Astrocyte (in vitro differentiated cells and primary cell): Measurements from ENCODE around the gene PRKD2. TPM values are rescaled to one million over a fixed set of nuclear protein-coding genes. Genes with fewer than 3 reads are reported as not detected.

Experiments
- DNase-seq: peaks from one replicate; pipeline ENCODE4 v3.0.0-alpha.2; 2010; ENCODE audit warnings: low read depth
- FAIRE-seq: peaks from 2 replicates; lab custom pipeline; 2011; peaks lifted over from hg19 to GRCh38; lab: Jason Lieb, UNC
- H2AFZ ChIP-seq: 2 replicates; pipeline ENCODE4 v1.6.0; 2012; ENCODE audit warnings: low read depth, low read length, inconsistent platforms
- H3K27ac ChIP-seq: 2 replicates; pipeline ENCODE4 v1.5.1; 2011; ENCODE audit warnings: low read depth, low read length, inconsistent platforms
- H3K27me3 ChIP-seq: 2 replicates; pipeline ENCODE4 v1.6.0; 2011; ENCODE audit warnings: low read length, inconsistent platforms; ENCODE audit not compliant: insufficient read depth
- H3K36me3 ChIP-seq: 2 replicates; pipeline ENCODE4 v1.5.1; 2011; ENCODE audit warnings: low read length, inconsistent platforms; ENCODE audit not compliant: insufficient read depth
- H3K4me1 ChIP-seq: 2 replicates; pipeline ENCODE4 v1.5.1; 2011; ENCODE audit warnings: low read length, inconsistent platforms; ENCODE audit not compliant: insufficient read depth
- H3K4me2 ChIP-seq: 2 replicates; pipeline ENCODE4 v1.6.0; 2012; ENCODE audit warnings: low read length, inconsistent platforms
- H3K4me3 ChIP-seq: 2 replicates; pipeline ENCODE4 v1.5.1; 2011; ENCODE audit warnings: low read depth, mild to moderate bottlenecking, low read length, inconsistent platforms; ENCODE audit not compliant: insufficient read depth
- H3K79me2 ChIP-seq: 2 replicates; pipeline ENCODE4 v1.6.0; 2012; ENCODE audit warnings: mild to moderate bottlenecking, low read length, inconsistent platforms; ENCODE audit not compliant: insufficient read depth
- H3K9ac ChIP-seq: 2 replicates; pipeline ENCODE4 v1.6.0; 2012; ENCODE audit warnings: mild to moderate bottlenecking, low read length, inconsistent platforms
- H3K9me3 ChIP-seq: 2 replicates; pipeline ENCODE4 v1.5.1; 2012; ENCODE audit warnings: low read depth, mild to moderate bottlenecking, low read length, inconsistent platforms; ENCODE audit not compliant: insufficient read depth
- H4K20me1 ChIP-seq: 2 replicates; pipeline ENCODE4 v1.6.0; 2012; ENCODE audit warnings: low read length, inconsistent platforms; ENCODE audit not compliant: insufficient read depth
- H3K27ac Mint-ChIP-seq: one replicate; pipeline ENCODE4 v1.8.0; 2021; ENCODE audit warnings: mild to moderate bottlenecking, mixed read lengths; ENCODE audit not compliant: unreplicated experiment
- H3K27me3 Mint-ChIP-seq: one replicate; pipeline ENCODE4 v1.8.0; 2021; ENCODE audit warnings: low read depth, mixed read lengths; ENCODE audit not compliant: unreplicated experiment
- H3K36me3 Mint-ChIP-seq: one replicate; pipeline ENCODE4 v1.8.0; 2021; ENCODE audit warnings: low read depth, mixed read lengths; ENCODE audit not compliant: unreplicated experiment
- H3K4me1 Mint-ChIP-seq: one replicate; pipeline ENCODE4 v1.8.0; 2021; ENCODE audit warnings: low read depth, mixed read lengths; ENCODE audit not compliant: unreplicated experiment
- H3K4me3 Mint-ChIP-seq: one replicate; pipeline ENCODE4 v1.8.0; 2021; ENCODE audit warnings: mild to moderate bottlenecking, moderate library complexity, mixed read lengths; ENCODE audit not compliant: unreplicated experiment
- H3K9me3 Mint-ChIP-seq: one replicate; pipeline ENCODE4 v1.8.0; 2021; ENCODE audit warnings: mild to moderate bottlenecking, mixed read lengths; ENCODE audit not compliant: unreplicated experiment
- EZH2 ChIP-seq: IDR thresholded peaks from 2 replicates; pipeline ENCODE4 v1.6.1; 2012; ENCODE audit warnings: mild to moderate bottlenecking, low read length, inconsistent platforms; ENCODE audit not compliant: insufficient read depth
- total RNA-seq: library from RNA; stranded (reverse); gene quantifications from 2 replicates; pipeline ENCODE4 v1.2.1, GENCODE V29; 2021
- TF ChIP-seq, protein P1 (sequence below): IDR thresholded peaks from 2 replicates; pipeline ENCODE4 v1.5.1; 2011; ENCODE audit warnings: low read depth, mild to moderate bottlenecking, inconsistent platforms, low read length, moderate library complexity; ENCODE audit not compliant: insufficient read depth

The PRKD2 gene
- total RNA-seq, 1 donor from 2014 or later, result 54.6 TPM

DNA sequence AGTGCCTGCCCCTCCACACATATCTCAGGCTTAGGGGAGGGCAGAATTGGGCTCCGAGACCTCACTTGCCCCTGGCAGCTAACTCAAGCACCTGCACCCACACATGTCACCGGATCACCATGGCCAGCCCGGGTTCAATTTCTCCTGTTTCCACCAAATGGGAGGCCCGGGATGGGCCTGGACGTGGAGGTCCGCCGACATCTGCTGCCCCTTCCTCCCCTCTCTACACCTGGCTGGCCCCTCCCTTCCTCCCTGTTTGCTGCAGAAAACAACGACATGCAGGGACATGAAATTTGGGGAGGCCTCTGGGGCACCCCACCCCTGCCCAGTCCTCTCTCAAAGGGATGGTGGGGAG, 1.3 kb downstream of the PRKD2 start:
- H3K27me3 ChIP-seq, result no peaks in the 10 kb centered on the region
- no peak overlapping the region for H2AFZ ChIP-seq
- DNase-seq, result no peak
- H3K4me1 ChIP-seq, result peaks cover 23% of the 10 kb centered on the region
- peaks cover 2% of the 10 kb centered on the region for H3K36me3 ChIP-seq
- Mint-ChIP-seq H3K9me3 (no peaks in the 10 kb centered on the region), H3K4me1 (peaks cover 7% of the 10 kb centered on the region), H3K4me3 (peak overlapping the region; percentile 91), H3K27me3 (no peaks in the 10 kb centered on the region), H3K27ac (peak overlapping the region; percentile 53), H3K36me3 (peaks cover 4% of the 10 kb centered on the region)
- H3K27ac ChIP-seq, result peak overlapping the region; percentile 72
- peaks cover 31% of the 10 kb centered on the region for H3K79me2 ChIP-seq
- H3K4me3 ChIP-seq, result peak overlapping the region; percentile 77
- peak overlapping the region; percentile 91 for H3K9ac ChIP-seq
- H3K4me2 ChIP-seq, result peak overlapping the region; percentile 100
- no peak for FAIRE-seq
- no peak for TF ChIP-seq EZH2
- TF ChIP-seq, protein P1, sequence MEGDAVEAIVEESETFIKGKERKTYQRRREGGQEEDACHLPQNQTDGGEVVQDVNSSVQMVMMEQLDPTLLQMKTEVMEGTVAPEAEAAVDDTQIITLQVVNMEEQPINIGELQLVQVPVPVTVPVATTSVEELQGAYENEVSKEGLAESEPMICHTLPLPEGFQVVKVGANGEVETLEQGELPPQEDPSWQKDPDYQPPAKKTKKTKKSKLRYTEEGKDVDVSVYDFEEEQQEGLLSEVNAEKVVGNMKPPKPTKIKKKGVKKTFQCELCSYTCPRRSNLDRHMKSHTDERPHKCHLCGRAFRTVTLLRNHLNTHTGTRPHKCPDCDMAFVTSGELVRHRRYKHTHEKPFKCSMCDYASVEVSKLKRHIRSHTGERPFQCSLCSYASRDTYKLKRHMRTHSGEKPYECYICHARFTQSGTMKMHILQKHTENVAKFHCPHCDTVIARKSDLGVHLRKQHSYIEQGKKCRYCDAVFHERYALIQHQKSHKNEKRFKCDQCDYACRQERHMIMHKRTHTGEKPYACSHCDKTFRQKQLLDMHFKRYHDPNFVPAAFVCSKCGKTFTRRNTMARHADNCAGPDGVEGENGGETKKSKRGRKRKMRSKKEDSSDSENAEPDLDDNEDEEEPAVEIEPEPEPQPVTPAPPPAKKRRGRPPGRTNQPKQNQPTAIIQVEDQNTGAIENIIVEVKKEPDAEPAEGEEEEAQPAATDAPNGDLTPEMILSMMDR, result no peak
- H3K9me3 ChIP-seq, result no peaks in the 10 kb centered on the region
- H4K20me1 ChIP-seq, result peaks cover 14% of the 10 kb centered on the region

DNA sequence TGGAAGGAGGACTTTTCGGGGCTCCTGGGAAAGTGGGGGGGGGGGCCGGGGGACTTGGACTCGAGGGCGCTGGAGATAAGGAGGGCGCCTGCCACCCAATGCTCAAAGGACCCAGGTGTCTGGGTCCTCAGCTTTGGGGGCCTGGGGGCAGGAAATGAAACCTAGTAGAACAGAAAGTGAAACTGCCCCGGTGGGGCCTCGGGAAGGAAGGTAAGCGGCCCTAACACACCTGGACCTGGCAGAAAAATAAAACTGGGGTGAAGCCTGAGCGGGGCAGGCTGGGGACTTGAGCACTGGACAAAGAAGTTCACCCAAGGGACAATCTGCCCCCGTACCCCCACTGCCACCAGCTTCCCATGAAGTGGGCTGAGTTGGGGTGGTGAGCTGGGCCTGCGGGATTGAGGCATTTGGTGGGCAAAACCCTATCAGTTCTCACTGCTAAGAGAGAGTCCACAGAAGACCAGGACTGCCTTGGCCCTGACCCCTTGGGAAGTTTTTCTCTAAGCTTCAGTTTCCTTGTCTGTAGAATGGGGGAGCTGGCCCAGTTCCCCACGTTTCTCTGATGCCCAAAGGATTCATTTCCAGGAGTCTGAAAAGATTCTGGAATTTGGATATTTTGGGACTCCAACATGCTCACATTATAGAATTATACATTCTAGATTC, 2.3 kb downstream of the PRKD2 start:
- H2AFZ ChIP-seq, result peak overlapping the region; percentile 50
- peak overlapping the region; percentile 91 for H3K4me3 Mint-ChIP-seq
- H3K27ac Mint-ChIP-seq, result no peak overlapping the region
- H3K36me3 Mint-ChIP-seq, result peaks cover 4% of the 10 kb centered on the region
- H3K36me3 ChIP-seq, result peaks cover 4% of the 10 kb centered on the region
- TF ChIP-seq, protein P1, result no peak
- no peak for TF ChIP-seq EZH2
- no peaks in the 10 kb centered on the region for H3K27me3 ChIP-seq
- H3K27me3 Mint-ChIP-seq, result no peaks in the 10 kb centered on the region
- H4K20me1 ChIP-seq, result peaks cover 14% of the 10 kb centered on the region
- peak overlapping the region; percentile 66 for H3K4me3 ChIP-seq
- H3K9me3 ChIP-seq, result no peaks in the 10 kb centered on the region
- H3K27ac ChIP-seq, result peak overlapping the region; percentile 78
- H3K79me2 ChIP-seq, result peaks cover 31% of the 10 kb centered on the region
- peaks cover 7% of the 10 kb centered on the region for H3K4me1 Mint-ChIP-seq
- peak overlapping the region; percentile 91 for H3K9ac ChIP-seq
- FAIRE-seq (no peak), DNase-seq (no peak)
- H3K4me2 ChIP-seq, result peak overlapping the region; percentile 100
- peaks cover 23% of the 10 kb centered on the region for H3K4me1 ChIP-seq
- no peaks in the 10 kb centered on the region for H3K9me3 Mint-ChIP-seq
